Measurements from ENCODE around the gene COL23A1. TPM values are rescaled to one million over a fixed set of nuclear protein-coding genes. Genes with fewer than 3 reads are reported as not detected.

The COL23A1 gene
- total RNA-seq (ENCODE audit: low replicate concordance): under 0.01 and 0.08 TPM in 2 replicates

DNA sequence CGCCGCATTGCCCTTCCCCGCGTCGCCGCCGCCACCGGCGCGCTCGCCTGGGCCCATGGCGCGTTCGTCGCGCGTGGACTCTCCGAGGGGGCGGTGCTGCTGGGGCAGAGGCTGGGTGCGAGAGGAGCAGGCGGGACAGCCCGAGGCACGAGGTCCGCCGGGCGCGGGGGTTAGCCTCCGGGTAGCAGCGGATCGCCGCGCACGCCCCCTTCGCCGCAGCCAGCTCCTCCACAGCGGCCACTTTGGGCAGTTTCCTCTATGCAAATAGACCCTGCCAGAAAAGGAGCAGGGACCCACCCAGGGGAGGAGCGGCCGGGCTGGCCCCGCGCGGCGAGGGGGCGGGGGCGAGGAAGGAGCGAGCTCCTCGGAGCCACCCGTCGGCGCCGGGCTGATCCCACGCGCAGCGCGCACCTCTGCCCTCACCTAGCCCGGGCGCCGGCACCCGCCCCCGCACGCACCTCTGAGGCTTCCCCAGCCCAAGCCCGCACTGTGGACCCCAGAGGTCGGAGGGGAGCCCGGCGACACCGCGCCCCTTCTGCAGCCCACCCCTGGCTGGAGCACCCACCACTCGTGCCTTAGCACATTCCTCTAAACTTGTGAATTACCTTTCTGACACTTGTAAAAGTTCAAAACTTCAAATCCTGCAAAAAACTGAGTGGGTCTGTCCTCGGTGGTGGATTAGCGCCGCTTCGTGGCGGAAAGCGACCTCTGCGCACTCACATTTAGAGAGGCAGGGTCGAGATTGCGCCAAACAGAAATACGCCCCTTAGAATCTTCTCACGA lies at the start of gene COL23A1:
Gene COL23A1 (minus strand): TSS at position 253 of the 783 bp plus-strand sequence.

DNA sequence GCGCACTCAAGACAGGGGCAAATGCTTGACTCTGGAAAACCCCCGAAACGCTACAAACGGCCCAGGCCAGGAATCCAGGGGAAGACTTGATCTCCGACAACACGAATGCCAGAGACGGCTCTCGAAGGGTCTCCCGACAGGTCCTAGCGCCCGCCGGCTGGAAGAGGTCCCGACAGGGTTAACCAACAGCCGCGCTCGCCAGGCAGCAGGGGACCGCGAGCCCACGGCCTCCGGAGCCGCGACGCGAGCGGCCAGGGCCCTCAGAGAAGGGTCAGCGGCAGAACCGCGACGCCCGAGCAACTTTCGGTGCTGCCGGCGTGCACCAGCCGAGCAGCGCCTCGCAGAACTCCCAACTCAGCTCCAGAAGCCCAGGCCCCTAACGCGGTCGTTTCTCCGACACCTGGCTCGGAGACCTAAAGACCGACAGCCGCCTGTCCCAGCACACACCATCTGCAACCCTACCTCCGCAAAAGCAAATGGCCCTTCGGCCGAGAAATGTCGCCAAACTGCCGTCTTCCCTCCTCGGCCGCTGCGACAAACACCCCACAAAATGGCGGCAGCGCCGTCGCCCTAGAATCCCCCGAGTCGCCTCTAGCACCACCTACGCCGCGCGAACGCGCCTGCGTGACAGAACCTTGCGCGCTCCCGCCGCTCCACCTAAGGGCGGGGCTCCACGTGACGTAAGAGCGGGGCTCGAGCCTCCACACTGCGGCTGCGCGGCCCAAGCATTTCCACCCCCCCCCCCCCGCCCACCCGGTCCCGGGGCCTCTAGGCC lies 36.5 kb upstream of the COL23A1 start, which contains the start of gene CLK4:
Gene CLK4 (minus strand): TSS at position 567 of the 775 bp plus-strand sequence. CDS start 3,634 bp downstream, outside the sequence.

DNA sequence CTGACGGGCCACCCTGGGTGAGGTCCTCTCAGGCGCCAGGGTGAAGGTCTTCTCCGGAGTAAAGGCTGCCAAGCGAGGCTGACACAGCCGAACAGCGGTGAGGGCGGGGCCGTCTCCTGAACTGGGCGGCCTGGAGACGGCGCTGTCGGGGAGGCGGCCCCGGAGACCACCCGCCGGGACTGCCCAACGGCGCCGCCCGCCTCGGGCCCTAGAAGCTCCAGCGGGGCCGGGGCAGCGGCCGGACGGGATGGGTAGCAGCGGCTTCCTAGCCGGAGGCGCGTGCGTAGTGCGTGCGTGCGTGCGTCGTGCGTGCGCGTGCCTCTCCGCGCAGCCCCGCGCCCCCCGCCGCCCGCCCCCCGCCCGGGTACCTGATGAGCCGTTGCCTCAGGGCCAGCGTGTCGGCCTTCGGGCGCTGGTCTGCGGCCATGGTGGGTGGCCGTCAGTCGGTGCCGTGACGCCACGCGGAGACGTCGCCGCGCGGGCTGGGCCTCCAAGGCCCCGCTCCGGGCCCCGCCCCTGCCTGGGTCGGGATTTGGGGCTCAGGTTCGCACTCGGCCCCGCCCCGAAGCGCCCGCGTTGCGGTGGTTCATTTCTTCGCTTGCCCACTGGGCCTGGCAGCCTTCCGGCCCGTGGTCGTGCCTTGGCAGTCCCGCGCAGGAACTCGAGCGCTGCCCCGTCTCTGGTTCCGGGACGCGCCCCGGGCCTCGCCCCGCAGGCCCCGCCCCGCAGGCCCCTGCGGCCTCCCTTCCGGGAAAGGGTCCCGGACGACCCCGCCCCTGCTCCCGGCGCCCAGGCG lies 357.9 kb downstream of the COL23A1 start, which contains the start of gene PHYKPL:
Gene PHYKPL (minus strand): TSS at position 679 of the 796 bp plus-strand sequence. CDS start 252 bp downstream, at position 427.

DNA sequence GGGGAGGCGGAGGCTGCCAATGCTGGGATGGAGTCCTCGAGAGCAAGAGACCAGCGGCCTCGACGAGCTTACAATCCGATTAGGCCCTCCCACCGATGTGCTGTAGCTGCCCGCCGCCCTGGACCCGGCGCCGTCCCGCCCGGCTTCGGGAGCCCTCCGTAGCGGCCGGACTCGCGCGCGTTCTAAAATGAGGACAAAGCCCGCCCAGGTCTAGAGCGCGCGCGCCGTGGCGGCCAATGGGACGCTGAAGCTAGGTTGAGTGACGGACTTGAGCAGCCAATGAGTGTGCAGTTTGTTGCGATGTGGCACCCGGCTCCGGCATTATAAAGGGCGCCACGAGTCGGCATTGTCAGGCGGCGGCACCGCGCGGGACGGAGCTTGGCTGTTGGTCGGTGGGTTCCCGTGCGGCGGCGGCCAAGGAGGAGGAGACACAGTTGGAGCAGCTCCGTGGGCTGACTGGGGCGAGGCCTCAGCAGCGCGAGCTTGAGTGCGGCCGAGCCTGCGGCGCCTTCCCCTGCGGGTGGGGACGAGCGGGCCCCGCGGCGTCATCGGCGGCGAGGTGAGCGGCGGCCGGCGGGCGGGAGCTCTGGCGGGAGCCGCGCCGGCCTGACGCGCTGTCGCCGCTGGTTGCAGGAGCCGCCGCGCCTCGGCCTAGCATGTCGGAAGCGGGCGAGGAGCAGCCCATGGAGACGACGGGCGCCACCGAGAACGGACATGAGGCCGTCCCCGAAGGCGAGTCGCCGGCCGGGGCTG lies 385.8 kb downstream of the COL23A1 start, which contains the start of gene HNRNPAB:
Gene HNRNPAB (plus strand): TSS at position 352 of the 753 bp plus-strand sequence. CDS start 305 bp downstream, at position 657.

Other genes starting within 250 kb of the COL23A1 start
- gene CLK4, start 36.7 kb upstream of the COL23A1 start, total RNA-seq (ENCODE audit: low replicate concordance): 26.1 and 40.5 TPM in 2 replicates
- 3.0 and 6.1 TPM in 2 replicates for gene ZNF354A, start 140.3 kb upstream of the COL23A1 start, total RNA-seq (ENCODE audit: low replicate concordance)

Measured in smooth muscle cell of the coronary artery (primary cell).